Coronary artery (tissue), 2 donors: ENCODE measurements around the gene EVI5L.
A peak's percentile ranks its signal among the peaks of the same experiment; 100 is the strongest.

Source experiments
- DNase-seq: peaks from one replicate; pipeline ENCODE4 v3.0.0-alpha.2; 2017; ENCODE audit warnings: low spot score
- H3K27ac ChIP-seq, 2 donors: fragments of 200-600 bp; sonication (generic); one replicate each; pipeline ENCODE4 v1.5.1; 2016 to 2019
- H3K4me3 ChIP-seq: fragments of 200-600 bp; sonication (generic); 2 replicates; pipeline ENCODE4 v1.5.1; 2016; ENCODE audit warnings: mild to moderate bottlenecking, moderate library complexity
- CTCF ChIP-seq: fragments of 200-600 bp; sonication (generic); IDR thresholded peaks from one replicate; pipeline ENCODE4 v1.5.1; 2019; ENCODE audit warnings: antibody characterized with exemption

The EVI5L gene

GRCh38 chr19:7823686-7824301 lies 6.2 kb upstream of the EVI5L start:
- no peak for TF ChIP-seq CTCF
- DNase-seq: no peak
- no peak overlapping the region for H3K4me3 ChIP-seq
- H3K27ac ChIP-seq: no peak overlapping the region

GRCh38 chr19:7829166-7829520 lies 875 bp upstream of the EVI5L start:
- Histone ChIP-seq H3K4me3 (peak overlapping the region; percentile 62), H3K27ac (peak overlapping the region in 1 of 2 donors; percentile 2)
- TF ChIP-seq CTCF: no peak
- no peak for DNase-seq

- no peak for TF ChIP-seq CTCF
- DNase-seq: peak; percentile 73
- Histone ChIP-seq H3K27ac (peak overlapping the region; percentile 24 to 65), H3K4me3 (peak overlapping the region; percentile 97)
These were observed 304 bp downstream of the EVI5L start for GRCh38 chr19:7830272-7830771.

- TF ChIP-seq CTCF: no peak
- no peak overlapping the region for H3K27ac ChIP-seq
- DNase-seq: no peak
- H3K4me3 ChIP-seq: peak overlapping the region; percentile 97
These were observed 805 bp downstream of the EVI5L start for GRCh38 chr19:7830823-7831222.

GRCh38 chr19:7831452-7831851 lies 1.4 kb downstream of the EVI5L start:
- TF ChIP-seq CTCF: no peak
- no peak overlapping the region for H3K4me3 ChIP-seq
- no peak for DNase-seq
- no peak overlapping the region for H3K27ac ChIP-seq

- Histone ChIP-seq H3K4me3 (no peak overlapping the region), H3K27ac (no peak overlapping the region)
- DNase-seq: no peak
- no peak for TF ChIP-seq CTCF
These were observed 2.0 kb downstream of the EVI5L start for GRCh38 chr19:7832009-7832408.

GRCh38 chr19:7832781-7833180 lies 2.8 kb downstream of the EVI5L start:
- no peak for TF ChIP-seq CTCF
- DNase-seq: no peak
- Histone ChIP-seq H3K4me3 (no peak overlapping the region), H3K27ac (no peak overlapping the region)
